ENCODE measurements around the gene MAP2.
"Not testable (repeated sequence)": the region's sequence is repeated elsewhere in the genome, so short reads cannot be mapped to it uniquely, and the experiment has no call there.

Gene MAP2

DNA sequence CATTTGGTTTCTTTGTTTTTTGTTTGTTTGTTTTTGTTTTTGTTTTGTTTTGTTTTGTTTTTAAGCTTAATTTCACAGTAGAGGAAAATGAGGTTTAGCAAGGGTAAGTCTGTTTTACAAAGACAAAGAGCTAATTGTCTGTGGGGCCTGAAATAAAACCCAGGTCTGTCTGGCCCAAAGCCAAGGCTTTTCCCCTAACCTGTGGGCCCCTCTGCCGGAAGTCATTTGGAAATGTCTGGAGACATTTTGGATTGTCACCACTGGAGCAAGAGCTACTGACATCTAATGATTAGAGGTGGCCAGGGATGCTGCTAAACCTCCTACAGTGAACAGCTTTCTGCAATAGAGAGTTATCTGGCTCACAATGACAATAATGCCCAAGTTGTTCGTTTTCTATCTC is 167.2 kb downstream of the MAP2 start:
- no peak for DNase-seq (ENCODE audit: low spot score)

DNA sequence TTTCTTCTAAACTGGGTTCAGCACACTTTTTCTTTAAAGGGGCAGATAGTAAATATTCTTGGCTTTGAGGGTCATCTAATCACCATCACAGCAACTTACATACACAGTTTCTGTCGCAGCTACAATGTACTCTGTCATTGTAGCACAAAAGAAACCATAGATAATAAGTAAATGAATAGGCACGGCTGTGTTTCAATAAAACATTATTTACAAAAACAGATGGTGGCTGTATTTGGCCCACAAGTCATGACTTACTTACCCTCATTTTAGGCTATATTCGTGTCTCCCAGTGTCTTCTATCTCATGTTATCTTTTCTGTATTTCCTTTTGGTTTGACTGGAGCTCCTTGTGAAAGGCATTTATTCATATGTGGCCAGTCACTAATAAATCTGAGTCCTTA is 168.3 kb downstream of the MAP2 start:
- DNase-seq (ENCODE audit: low spot score), result no peak

DNA sequence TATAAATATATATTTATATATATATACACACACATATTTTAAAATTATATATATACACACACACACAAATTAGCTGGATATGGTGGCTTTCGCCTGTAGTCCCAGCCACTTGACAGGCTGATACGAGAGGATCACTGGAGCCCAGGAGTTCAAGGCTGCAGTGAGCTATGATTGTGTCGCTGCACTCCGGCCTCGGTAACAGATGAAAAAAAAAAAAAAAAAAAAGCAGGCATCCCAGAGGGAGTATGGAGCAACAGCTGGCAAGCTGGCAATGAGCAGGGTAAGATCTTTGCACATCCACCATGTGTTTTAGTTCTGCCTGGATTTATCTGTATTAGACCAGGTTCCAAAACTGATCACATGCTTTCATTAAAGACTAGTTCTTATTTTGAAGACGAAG is 170.1 kb downstream of the MAP2 start:
- no peak for DNase-seq (ENCODE audit: low spot score)

DNA sequence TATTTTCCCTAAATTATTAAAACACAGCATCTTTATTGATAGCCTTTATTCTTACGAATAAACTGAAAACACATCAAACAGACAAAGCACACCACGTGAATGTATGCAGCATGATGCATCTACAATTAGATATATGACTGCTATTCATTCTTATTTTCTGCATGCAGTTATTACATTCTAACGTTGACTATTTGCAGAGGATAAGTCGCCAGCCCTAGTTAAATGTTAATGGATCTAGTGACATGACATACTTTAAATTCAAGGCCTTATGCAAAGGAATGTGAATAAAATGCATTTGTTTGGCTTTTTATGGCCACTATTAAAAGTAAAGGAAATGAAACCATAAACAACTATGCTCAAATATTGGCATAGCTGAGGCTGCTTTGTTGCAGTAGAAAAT is 172.4 kb downstream of the MAP2 start:
- DNase-seq (ENCODE audit: low spot score), result no peak

GRCh38 chr2:209598227-209598626 is 174.4 kb downstream of the MAP2 start:
- not testable (repeated sequence) for DNase-seq (ENCODE audit: low spot score)

DNA sequence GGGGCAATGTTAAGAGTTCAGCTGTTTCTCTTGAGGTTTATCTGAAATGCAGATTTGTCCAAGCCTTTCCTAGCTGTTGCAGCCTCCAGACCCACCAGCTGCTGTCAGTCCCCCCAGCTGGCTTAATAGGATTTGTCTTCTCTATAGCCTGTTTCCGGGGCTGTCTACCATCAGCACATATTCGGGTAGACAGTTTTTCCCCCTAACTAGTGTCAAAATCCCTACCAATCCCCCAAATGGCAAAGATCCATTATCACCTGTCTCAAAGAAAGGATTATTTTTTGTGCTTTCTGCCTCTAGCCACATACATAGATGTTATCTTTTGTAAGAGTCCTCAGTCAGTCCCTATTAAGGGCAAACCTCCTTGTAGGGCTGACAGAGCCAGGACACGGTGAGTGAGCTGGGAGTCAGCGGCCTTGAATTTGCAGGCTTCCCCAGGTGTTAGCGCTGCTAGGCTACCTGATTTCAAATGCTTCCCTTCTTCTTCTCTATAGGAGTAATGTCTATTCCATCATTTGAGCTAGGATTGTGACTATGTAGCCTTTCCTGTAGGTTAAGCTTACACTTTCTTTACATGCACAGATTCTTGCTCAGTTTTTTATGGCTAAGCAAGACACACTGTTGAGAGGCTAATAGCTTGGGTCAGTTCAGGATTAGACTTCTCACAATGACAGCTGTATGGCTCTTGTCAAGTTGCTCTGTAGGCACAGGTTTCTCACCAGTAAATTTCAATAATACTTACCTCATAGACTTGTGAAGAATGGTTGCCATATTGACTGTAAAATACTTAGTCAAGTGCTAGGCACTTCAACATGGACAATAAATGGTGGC is 176.7 kb downstream of the MAP2 start:
- DNase-seq (ENCODE audit: low spot score), result no peak

DNA sequence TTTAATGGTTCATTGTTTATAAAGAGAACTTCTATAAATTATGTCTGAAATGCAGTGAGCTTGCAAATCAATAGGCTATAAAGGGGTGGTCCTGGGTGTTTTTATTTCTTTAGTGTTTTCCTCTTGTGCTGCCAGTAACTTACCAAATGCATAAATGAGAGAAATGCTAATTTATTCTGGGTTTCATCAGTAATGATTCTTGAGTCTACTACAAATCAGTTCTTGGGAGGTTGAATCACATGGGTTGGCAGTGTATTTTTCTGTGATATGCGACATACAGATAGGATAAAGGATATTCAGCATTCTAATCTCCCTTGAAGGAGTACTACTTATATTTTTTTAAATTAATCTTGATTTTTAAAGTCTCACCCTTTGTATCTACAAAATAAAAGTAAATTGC is 177.7 kb downstream of the MAP2 start:
- no peak for DNase-seq (ENCODE audit: low spot score)

GRCh38 chr2:209602259-209602658 is 178.4 kb downstream of the MAP2 start:
- no peak for DNase-seq (ENCODE audit: low spot score)

- DNase-seq (ENCODE audit: low spot score), result no peak
Observed at GRCh38 chr2:209609531-209609930, 185.7 kb downstream of the MAP2 start.

GRCh38 chr2:209610631-209611030 is 186.8 kb downstream of the MAP2 start:
- DNase-seq (ENCODE audit: low spot score), result no peak

GRCh38 chr2:209613649-209614305 is 189.9 kb downstream of the MAP2 start:
- DNase-seq (ENCODE audit: low spot score), result no peak

- DNase-seq (ENCODE audit: low spot score), result no peak
Observed at GRCh38 chr2:209614690-209615369, 191.0 kb downstream of the MAP2 start.

DNA sequence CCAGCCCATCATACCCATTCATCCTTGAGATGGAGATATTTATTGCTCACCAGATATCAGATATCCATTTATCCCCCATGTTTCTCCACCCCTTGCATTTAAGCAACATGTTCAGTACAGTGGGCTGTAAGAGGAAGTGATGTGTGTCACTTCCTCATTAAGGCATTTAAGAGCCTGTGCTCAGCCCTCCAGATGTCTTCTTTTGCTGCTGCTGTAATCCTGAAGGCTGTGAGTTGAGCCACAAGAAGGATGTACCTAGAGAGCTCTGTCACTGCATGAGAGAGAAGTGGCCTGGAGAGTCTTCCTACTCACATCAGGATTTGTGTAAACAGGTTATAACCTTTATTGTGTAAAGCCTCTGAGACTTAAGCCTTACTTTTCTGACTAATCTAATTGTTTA is 195.9 kb downstream of the MAP2 start:
- peak; percentile 0 for DNase-seq (ENCODE audit: low spot score)

DNA sequence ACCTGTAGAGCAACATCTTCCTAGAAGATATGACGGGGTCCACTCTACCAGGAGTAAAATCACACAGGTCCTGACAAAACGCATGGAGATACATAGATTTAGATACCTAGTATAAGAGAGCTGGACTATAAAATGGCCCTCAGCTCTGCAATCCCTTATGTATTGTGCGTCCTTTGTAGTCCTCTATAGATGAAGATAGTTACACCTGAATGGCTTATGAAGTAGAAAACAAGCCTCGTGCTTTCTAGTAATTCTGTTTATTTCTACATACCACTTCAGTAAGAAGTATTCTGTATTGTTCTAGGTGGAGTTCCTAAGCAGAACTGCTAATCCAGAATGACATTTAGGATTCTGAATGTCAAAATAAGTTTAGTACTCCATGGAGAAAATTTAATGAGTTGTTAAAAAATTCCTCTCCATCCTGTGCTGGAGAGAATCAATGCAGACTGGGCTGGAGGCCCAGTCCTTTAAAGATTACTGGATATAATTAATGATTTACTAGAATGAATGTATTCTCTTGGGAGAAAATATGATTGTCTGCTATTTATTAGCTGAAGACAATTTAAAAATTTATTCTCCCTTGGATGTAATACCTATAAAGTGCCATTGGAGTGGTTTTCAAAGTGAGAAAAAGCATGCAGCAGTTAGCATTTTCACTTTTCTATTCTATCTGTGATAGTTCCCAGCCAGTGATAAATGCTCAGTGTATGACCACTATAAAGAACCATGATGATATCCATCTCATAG is 200.5 kb downstream of the MAP2 start:
- DNase-seq (ENCODE audit: low spot score), result no peak

DNA sequence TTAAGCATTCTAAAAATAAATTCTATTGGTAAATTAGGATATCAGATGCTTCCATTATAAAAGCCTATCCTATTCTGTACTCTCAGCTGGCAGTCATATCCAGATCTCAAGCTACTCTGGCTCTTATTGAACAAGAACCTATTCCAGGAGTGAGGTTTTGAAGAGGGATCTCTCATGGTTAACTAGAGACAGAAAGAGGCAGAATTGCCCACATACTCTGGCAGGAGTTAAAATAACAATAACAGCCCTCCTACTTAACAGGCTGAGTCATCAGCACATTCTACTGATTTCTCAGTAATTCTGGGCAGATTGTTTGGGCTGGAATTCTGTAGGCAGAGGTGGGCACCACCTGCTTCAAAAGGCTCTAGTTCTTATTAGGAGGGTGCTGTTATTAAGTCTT is 205.8 kb downstream of the MAP2 start:
- DNase-seq (ENCODE audit: low spot score), result no peak

- no peak for DNase-seq (ENCODE audit: low spot score)
Observed at GRCh38 chr2:209633911-209634310, 210.1 kb downstream of the MAP2 start.

DNA sequence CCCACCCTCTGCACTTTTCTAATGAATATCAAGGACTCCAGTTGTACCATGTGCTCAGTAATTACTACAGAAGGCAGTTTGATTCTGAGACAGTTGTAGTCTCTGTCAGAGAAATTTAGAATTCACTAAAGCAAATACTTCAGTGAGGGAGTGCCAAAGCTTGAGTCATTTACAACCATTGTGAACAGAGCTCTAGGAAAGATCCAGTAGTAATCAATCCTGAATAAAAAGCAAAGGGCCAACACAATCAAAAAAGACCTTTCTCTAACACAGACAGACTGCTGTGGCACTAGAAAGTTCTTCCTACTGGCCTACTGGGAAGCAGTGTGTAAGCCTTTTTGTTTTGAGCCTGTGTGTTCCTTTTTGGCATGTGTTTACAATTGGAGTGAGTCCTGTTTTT is 212.2 kb downstream of the MAP2 start:
- DNase-seq (ENCODE audit: low spot score), result no peak

- no peak for DNase-seq (ENCODE audit: low spot score)
Observed at GRCh38 chr2:209637293-209637692, 213.4 kb downstream of the MAP2 start.

DNA sequence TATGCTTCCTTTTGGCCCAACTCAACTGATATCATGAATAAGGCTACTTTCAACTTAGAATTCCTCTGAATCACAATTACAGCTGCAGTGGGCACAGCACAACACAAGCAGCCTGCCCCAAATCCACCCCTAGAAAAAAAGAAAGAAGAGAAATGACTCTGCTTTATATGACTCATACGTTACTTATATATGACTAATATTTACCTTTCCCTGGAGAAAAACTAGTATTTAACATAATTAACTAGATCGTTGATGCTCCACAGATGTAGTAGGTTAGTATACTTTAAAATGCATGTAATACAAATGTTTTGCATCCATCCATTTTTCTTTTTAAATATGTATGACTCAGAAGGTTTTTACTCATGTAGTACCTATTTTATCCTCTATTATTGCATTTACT is 214.5 kb downstream of the MAP2 start:
- DNase-seq (ENCODE audit: low spot score), result peak; percentile 74

GRCh38 chr2:209640358-209640757 is 216.5 kb downstream of the MAP2 start:
- no peak for DNase-seq (ENCODE audit: low spot score)

DNA sequence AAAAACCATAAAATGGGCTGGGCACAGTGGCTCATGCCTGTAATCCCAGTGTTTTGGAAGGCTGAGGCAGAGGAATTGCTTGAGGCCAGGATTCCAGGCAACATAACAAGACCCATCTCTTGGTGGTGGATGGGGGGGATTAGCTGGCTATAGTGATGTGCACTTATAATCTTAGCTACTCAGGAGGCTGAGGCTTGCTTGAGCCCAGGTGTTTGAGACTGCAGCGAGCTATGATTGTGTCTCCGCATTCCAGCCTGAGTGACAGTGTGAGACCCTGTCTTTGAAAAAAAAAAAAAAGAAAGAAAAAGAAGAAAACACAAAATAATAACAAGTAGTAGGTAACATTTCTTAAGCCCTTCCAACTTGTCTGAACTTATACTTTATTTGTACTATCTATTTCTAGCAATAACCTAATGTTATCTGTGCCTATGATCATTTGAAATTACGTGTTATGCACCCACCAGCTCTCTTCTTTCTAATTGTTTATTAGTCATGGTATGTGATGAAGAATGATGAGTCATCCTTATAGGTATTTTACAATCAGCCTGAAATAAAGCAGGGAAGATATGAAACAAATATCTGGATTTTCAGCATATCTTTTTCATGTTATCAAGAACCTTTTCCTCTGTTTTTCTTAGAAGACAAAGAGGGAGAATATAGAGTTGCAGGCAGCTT is 218.4 kb downstream of the MAP2 start:
- DNase-seq (ENCODE audit: low spot score), result peak; percentile 45

- DNase-seq (ENCODE audit: low spot score), result no peak
Observed at GRCh38 chr2:209644842-209645241, 221.0 kb downstream of the MAP2 start.
